Stimulated activated CD4-positive, alpha-beta T cell treated with anti-CD3 and anti-CD28 coated beads, Interleukin-2, amount 100 ng/mL, for 4 hours (primary cell): ENCODE data around the gene ASTN1.

Source experiments
- DNase-seq: peaks from one replicate; pipeline ENCODE4 v3.0.0-alpha.2; 2020; ENCODE audit warnings: low read depth

Gene ASTN1

GRCh38 chr1:176837708-176838107 is 326.8 kb downstream of the ASTN1 start:
- DNase-seq: no peak

DNA sequence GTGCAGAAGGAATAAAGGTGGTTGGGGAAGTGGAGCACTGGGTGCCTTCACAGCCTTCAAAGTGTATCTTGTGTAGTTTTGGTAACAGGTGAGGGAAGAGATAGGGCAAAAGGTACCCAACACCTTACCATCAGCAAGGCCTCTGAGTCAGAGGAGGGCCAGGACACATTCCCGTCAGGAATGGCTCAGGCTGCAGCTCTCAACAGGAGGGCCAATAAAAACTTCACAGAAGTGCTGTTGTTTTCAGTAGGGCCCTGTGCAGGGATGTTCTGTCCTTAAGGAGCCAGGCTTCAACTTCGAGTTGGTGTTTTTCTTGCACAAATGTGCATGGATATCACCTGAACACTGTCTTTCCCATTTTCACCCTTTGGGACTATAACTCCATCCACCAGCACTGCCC is 333.4 kb downstream of the ASTN1 start:
- DNase-seq: no peak

DNA sequence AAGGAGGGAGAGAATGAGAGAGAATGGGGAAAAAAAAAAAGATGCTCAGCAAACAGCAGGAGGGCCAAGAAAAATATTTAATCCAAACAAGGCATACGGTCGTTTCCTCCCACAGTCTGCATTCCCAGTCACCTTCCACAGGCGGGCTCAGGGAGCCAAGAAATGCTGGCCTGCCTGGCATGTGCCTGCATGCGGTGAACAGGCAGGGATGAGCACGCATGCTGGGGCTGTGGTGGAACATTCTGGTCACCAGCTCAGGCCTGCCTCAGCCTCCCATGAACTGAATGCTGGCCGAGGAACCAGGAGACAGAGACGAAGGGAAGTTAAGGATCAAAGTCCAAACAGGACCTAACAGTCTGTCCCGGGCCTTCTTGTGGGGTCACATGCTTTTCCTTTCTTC is 335.3 kb downstream of the ASTN1 start:
- DNase-seq: no peak

DNA sequence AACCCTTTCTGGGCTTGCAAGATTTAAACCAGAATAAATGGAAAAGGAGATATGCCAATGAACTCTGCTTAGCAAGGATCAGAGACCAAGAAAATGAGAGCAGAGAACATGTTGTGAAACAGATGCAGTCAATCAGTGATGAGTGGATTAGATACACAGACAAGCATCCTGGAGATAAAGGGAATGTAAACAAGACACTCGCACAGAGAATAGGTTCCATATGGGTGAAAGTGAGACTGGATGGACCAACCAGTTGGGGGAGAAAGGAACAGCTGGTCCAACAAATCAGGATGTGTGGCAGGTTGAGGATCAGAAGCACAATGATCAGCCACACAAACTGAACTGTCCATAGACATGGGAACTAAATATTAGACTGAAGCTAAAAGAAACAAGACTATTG is 338.2 kb downstream of the ASTN1 start:
- no peak for DNase-seq

GRCh38 chr1:176820391-176821031 is 344.0 kb downstream of the ASTN1 start:
- no peak for DNase-seq

DNA sequence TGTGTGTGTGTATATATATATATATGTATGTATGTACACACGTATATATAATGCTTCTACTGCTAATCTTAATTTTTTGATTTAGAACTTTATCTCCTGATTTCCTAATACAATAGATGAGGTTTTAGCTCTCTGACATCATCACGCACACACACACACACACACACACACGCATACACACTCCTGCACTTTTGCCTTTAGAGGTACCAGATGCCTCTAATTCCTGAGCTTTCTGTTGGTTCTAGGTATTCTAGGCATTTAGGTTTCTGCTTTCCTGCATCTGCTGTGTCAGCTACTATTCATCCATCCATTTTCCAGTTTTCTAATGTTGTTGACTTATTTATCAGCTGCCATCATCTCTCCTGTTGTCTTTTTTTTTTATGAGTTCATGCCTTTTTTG is 348.3 kb downstream of the ASTN1 start:
- no peak for DNase-seq

GRCh38 chr1:176815621-176816020 is 348.9 kb downstream of the ASTN1 start:
- no peak for DNase-seq

DNA sequence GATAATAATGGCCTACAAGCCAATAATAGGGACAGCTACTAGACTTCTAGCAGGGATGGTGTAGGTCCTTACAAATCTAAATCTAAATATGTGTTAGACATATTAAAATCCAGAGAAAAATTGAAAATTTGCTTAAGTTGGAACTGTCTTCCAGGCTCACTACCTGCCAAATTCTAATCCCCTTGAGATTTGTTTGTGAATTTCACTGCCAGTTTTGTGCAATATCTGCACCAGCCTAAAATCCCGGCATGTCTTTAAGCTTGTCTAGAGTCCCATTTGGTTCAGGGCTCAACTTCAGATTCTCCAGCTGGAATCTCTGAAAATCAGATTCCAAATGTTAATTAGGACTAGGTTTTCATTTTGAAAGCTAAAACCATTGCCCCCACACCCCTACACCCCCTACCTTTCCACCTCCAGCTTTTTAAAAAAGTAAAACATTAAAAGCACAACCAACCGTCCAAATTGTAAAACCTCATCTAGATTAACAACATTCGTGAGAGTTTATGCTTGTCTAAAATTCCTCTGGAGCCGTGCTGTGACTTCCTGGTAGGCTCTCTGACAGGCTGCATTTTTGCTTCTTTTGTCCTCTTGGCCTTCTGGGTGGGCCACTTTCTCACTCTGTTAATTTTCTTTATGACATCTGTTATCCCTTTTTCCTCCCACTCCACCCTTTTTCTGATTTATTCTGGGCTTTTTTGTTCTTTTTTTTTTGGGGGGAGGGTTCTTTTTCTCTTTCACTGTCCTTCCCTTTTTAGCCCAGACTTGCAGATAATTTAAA is 352.8 kb downstream of the ASTN1 start:
- DNase-seq: no peak

GRCh38 chr1:176809292-176809691 is 355.2 kb downstream of the ASTN1 start:
- no peak for DNase-seq
